Transverse colon (tissue), 4 donors: ENCODE results near the gene KNSTRN. TPM values are rescaled to one million over a fixed set of nuclear protein-coding genes. Genes with fewer than 3 reads are reported as not detected.

Source experiments
- DNase-seq: peaks from one replicate; pipeline ENCODE4 v3.0.0-alpha.2; 2019
- H3K27ac ChIP-seq, 4 donors: fragments of 200-600 bp; sonication (generic); 2 replicates each; pipeline ENCODE4 v1.5.1; 2016 to 2018; ENCODE audit warnings: inconsistent platforms in 4 of 4
- H3K27me3 ChIP-seq: fragments of 200-600 bp; sonication (generic); 2 replicates; pipeline ENCODE4 v1.5.1; 2017; ENCODE audit warnings: inconsistent platforms
- H3K36me3 ChIP-seq, 4 donors: fragments of 200-600 bp; sonication (generic); 2 replicates each; pipeline ENCODE4 v1.5.1; 2017 to 2019; ENCODE audit warnings: inconsistent platforms in 4 of 4
- H3K4me1 ChIP-seq, 4 donors: fragments of 200-600 bp; sonication (generic); 2 replicates each; pipeline ENCODE4 v1.5.1; 2017 to 2020; ENCODE audit warnings: inconsistent platforms in 4 of 4
- H3K4me3 ChIP-seq, 4 donors: fragments of 200-600 bp; sonication (generic); 1 replicate in 1 of 4; 2 replicates in 3 of 4; pipeline versions ENCODE4 v1.5.1 to v1.6.1; 2017 to 2019; ENCODE audit warnings: inconsistent platforms in 4 of 4
- H3K9me3 ChIP-seq, 2 donors: fragments of 200-600 bp; sonication (generic); 2 replicates each; pipeline ENCODE4 v1.5.1; 2017 to 2019; ENCODE audit warnings: inconsistent platforms in 2 of 2
- EP300 ChIP-seq: sonication (generic); formaldehyde crosslinking; IDR thresholded peaks from one replicate; pipeline ENCODE4 v1.6.1; 2017; ENCODE audit warnings: antibody characterized with exemption, low read depth
- POLR2A ChIP-seq: fragments of 450-650 bp; IDR thresholded peaks from one replicate; pipeline ENCODE4 v1.6.1; 2016; ENCODE audit warnings: antibody characterized with exemption, mild to moderate bottlenecking, moderate library complexity
- POLR2AphosphoS5 ChIP-seq, 3 donors: sonication (generic); formaldehyde crosslinking; IDR thresholded peaks; one replicate each; pipeline ENCODE4 v1.6.1; 2016; ENCODE audit warnings: antibody characterized with exemption in 3 of 3
- WGBS, 2 donors: methylation state at CpG; one replicate each; pipeline ENCODE4 v1.1.5; 2018; ENCODE audit warnings: low coverage in 1 of 2; 5-methylcytosine and 5-hydroxymethylcytosine counted together
- in situ Hi-C, 4 donors: fragments of 200-750 bp; cut with MboI; loops; one replicate each; pipeline versions ENCODE4 v1.15.0 to v1.15.1; 2017; ENCODE audit warnings: low sequenced_read_pairs in 3 of 4, low pct_ligation_motif_present in 1 of 4, low pct_unique_long_range_greater_than_20kb in 1 of 4
- intact Hi-C: fragments of 100-400 bp; cut with DNase I; formaldehyde crosslinking; loops from one replicate; pipeline ENCODE4 v1.15.1; 2023; ENCODE audit warnings: low total_unique reads
- total RNA-seq, 4 donors: library from RNA; depleted of rRNA; stranded (reverse); fragments of >200 nt; gene quantifications; one replicate each; pipeline ENCODE4 v1.1.0, GENCODE V29; 2016
- TF ChIP-seq, protein P1 (sequence below), 5 experiments: fragments of 200-600 bp in 3 of 5; fragments of 450-650 bp in 2 of 5; sonication (generic) in 3 of 5; IDR thresholded peaks; 1 replicate in 2 of 5; 2 replicates in 3 of 5; pipeline ENCODE4 v1.5.1; 2016 to 2017; ENCODE audit warnings: antibody characterized with exemption in 5 of 5, inconsistent platforms in 3 of 5, mild to moderate bottlenecking in 2 of 5, moderate library complexity in 1 of 5

The KNSTRN gene
- total RNA-seq, 4 donors from 2014 or later, result 7.5 to 80.4 (median 8.3) TPM

DNA sequence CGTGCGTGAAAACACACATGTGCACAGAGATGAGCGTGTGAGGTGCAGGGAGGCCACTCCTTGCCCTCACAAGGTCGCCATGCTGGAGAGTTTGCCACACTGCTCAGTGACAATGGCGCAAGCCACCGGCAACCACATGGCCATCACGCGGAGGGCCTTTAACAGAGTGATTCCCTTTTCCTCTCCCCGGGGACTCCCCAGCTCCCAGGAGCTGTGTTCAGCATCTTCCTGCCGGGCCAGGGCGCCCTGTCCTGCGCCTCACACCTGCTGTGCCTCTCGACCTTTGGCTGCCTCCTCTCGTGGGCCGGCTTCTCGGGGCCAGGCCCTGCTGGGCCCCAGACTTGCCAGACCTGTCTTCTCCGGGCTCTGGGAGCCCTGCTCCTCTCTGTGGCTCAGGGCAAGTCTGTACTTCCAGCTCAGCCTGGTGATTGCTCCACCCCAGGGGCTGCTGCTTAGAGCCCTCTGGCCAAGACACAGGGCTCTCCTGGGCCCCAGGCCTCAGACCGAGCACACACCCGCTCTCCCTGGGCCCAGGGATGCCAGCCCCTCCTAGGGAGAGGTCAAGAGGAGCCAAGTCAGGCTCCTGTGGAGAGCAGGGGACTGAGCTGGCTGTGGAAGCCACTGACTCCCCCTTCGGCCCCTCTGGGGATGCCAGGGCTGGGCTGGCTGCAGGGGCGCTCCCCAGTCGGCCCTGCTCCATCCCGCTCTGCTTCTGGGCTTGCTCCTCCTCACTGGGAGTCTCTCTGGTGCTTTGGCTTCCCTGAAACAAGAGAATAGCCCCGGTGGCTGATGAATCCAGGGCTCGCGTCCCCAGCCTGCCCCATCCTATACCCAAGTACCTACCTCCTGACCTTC lies 47.4 kb upstream of the KNSTRN start:
- no peaks in the 10 kb centered on the region for H3K27me3 ChIP-seq
- H3K4me3 ChIP-seq, result no peak overlapping the region
- in situ Hi-C loops, result no loop called here
- H3K9me3 ChIP-seq, result no peaks in the 10 kb centered on the region
- intact Hi-C loops, result no loop called here
- peak; percentile 23 for DNase-seq
- H3K36me3 ChIP-seq, result no peaks in the 10 kb centered on the region
- peaks cover 35 to 95% (median 61%) of the 10 kb centered on the region in 4 donors for H3K4me1 ChIP-seq
- 84% methylated on average over 25 of the region's 26 CpGs; no CpG with 5 or more reads in 1 of the 2 donors for WGBS, 2 donors
- H3K27ac ChIP-seq, result peak overlapping the region; percentile 95 to 98 (median 96)
- TF ChIP-seq, protein P1, sequence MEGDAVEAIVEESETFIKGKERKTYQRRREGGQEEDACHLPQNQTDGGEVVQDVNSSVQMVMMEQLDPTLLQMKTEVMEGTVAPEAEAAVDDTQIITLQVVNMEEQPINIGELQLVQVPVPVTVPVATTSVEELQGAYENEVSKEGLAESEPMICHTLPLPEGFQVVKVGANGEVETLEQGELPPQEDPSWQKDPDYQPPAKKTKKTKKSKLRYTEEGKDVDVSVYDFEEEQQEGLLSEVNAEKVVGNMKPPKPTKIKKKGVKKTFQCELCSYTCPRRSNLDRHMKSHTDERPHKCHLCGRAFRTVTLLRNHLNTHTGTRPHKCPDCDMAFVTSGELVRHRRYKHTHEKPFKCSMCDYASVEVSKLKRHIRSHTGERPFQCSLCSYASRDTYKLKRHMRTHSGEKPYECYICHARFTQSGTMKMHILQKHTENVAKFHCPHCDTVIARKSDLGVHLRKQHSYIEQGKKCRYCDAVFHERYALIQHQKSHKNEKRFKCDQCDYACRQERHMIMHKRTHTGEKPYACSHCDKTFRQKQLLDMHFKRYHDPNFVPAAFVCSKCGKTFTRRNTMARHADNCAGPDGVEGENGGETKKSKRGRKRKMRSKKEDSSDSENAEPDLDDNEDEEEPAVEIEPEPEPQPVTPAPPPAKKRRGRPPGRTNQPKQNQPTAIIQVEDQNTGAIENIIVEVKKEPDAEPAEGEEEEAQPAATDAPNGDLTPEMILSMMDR (IDR thresholded peaks at IDR 0.05), result no peak
- TF ChIP-seq POLR2AphosphoS5 (IDR thresholded peaks at IDR 0.05) (no peak), EP300 (no peak), POLR2A (no peak)

DNA sequence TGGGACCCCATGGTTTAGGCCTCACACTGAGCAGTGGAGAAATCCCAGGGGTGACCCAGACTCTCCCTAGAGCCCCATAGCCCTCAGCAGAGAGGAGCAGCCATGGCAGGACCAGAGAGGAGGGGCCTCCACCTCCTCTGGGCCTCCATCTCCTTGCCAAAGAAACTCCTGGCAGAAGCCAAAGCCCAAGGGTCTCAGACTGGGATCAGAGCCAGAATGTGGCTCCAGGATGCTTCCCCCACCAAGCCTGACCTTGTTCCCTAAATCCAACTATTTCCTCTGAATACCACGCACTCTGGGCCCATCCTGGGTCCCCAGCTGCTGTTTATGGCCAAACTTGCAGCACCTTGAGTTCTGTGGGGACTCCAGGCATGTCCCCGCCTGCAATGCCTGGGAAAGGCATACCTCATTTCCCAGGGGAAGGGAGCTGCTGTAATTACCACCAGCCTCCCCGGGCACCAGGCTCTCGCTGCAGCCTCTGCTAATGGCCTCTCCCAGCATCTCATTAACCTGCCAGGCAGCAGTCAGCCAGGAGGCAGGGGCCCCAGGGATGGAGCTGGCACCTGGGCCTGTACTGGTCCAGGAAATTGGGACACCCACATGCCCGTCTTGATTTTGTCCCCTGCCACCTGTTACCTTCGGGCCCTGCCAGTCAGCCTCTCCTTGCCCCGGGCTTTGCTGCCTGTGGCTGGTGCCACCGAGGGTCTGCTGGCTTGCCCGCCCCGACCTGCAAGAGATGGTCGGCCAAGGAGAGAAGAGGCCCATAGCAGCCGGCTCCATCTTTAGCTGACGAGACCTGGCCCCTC lies 46.4 kb upstream of the KNSTRN start:
- intact Hi-C loops (no loop called here), in situ Hi-C loops (no loop called here)
- no peaks in the 10 kb centered on the region for H3K36me3 ChIP-seq
- H3K4me1 ChIP-seq, result peaks cover 31 to 95% (median 63%) of the 10 kb centered on the region in 4 donors
- WGBS, 2 donors, result 76 to 91% methylated on average over 2 to 13 of the region's 13 CpGs
- H3K9me3 ChIP-seq, result no peaks in the 10 kb centered on the region
- no peaks in the 10 kb centered on the region for H3K27me3 ChIP-seq
- TF ChIP-seq POLR2A (no peak), EP300 (no peak), POLR2AphosphoS5 (IDR thresholded peaks at IDR 0.05) (no peak)
- TF ChIP-seq, protein P1 (IDR thresholded peaks at IDR 0.05), result no peak
- H3K4me3 ChIP-seq, result no peak overlapping the region
- no peak for DNase-seq
- H3K27ac ChIP-seq, result peak overlapping the region; percentile 95 to 98 (median 96)

DNA sequence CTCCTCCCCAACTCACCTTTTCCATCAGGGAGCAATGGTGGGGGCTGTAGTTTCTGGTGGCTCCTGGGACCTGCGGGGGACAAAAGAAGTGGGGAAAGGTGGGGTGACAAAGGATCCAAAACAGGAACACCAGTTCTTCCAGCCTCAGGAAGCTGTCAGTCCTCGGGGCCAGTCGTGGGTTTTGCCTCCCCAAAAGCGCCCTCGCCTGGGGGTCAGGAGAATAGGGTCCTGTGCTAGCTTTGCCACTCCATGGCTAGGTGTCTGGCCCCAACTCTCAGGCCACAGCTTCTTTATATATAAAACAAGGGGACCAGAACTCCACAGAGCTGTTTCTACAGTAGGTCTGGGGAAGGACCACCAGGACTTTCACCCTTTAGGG lies 45.8 kb upstream of the KNSTRN start:
- intact Hi-C loops (no loop called here), in situ Hi-C loops (no loop called here)
- WGBS, 2 donors, result 69% methylated on average over 5 of the region's 5 CpGs; no CpG with 5 or more reads in 1 of the 2 donors
- no peaks in the 10 kb centered on the region for H3K9me3 ChIP-seq
- DNase-seq, result no peak
- peak overlapping the region; percentile 95 to 98 (median 96) for H3K27ac ChIP-seq
- H3K4me3 ChIP-seq, result no peak overlapping the region
- TF ChIP-seq EP300, result no peak
- TF ChIP-seq POLR2AphosphoS5 (IDR thresholded peaks at IDR 0.05), result no peak
- TF ChIP-seq, protein P1 (IDR thresholded peaks at IDR 0.05), result no peak
- TF ChIP-seq POLR2A, result no peak
- H3K27me3 ChIP-seq, result no peaks in the 10 kb centered on the region
- no peaks in the 10 kb centered on the region for H3K36me3 ChIP-seq
- H3K4me1 ChIP-seq, result peaks cover 35 to 99% (median 69%) of the 10 kb centered on the region in 4 donors

DNA sequence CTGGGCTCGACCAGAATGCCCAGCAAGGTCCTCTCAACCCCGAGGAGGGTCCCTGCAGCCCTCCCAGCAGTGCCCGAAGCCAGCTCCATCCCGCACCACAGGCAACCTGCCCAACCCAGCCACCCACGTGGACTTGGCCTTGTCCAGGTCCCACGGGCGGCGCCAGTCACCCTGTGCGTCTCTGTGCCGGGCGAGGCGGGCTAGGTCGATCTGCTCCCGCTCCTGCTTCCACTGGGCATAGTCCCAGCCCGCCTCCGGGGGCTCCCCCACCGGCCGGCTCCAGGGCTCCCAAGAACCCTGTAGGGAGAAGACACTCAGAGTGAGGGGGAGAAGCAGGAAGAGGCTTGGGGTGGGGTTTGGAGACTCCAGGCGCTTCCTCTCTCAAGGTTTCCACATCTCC lies 44.9 kb upstream of the KNSTRN start:
- H3K4me3 ChIP-seq, result peak overlapping the region in 1 of 4 donors; percentile 6

More for the DNA sequence above, 44.9 kb upstream of the KNSTRN start:
- DNase-seq, result no peak
- intact Hi-C loops (no loop called here), in situ Hi-C loops (no loop called here)
- Histone ChIP-seq H3K36me3 (no peaks in the 10 kb centered on the region), H3K27ac (peak overlapping the region; percentile 95 to 98 (median 96)), H3K9me3 (no peaks in the 10 kb centered on the region), H3K27me3 (no peaks in the 10 kb centered on the region), H3K4me1 (peaks cover 39 to 100% (median 76%) of the 10 kb centered on the region in 4 donors)
- WGBS, 2 donors, result 70% methylated on average over 5 of the region's 19 CpGs; no CpG with 5 or more reads in 1 of the 2 donors
- TF ChIP-seq POLR2AphosphoS5 (IDR thresholded peaks at IDR 0.05), result no peak
- no peak for TF ChIP-seq POLR2A
- TF ChIP-seq EP300, result no peak
- TF ChIP-seq, protein P1 (IDR thresholded peaks at IDR 0.05), result no peak
